Smooth muscle cell (in vitro differentiated cells): ENCODE data around the gene ZNF76. TPM values are rescaled to one million over a fixed set of nuclear protein-coding genes. Genes with fewer than 3 reads are reported as not detected.
A peak's percentile ranks its signal among the peaks of the same experiment; 100 is the strongest.

Experiments
- DNase-seq: peaks from one replicate; lab custom pipeline; 2025; ENCODE audit not compliant: unreplicated experiment; lab: John Stamatoyannopoulos, UW
- H2AFZ ChIP-seq: fragments of 200-600 bp; sonication (generic); 2 replicates; pipeline ENCODE4 v1.6.0; 2016; ENCODE audit warnings: antibody characterized with exemption, low read depth, mild to moderate bottlenecking
- H3F3A ChIP-seq: fragments of 200-600 bp; sonication (generic); 2 replicates; pipeline ENCODE4 v1.6.0; 2017; ENCODE audit warnings: antibody characterized with exemption, low read depth
- H3K27ac ChIP-seq: fragments of 200-600 bp; sonication (generic); 2 replicates; pipeline ENCODE4 v1.5.1; 2016; ENCODE audit warnings: low read depth, mild to moderate bottlenecking
- H3K27me3 ChIP-seq: fragments of 200-600 bp; sonication (generic); 2 replicates; pipeline ENCODE4 v1.6.1; 2016; ENCODE audit warnings: low read depth, mild to moderate bottlenecking
- H3K36me3 ChIP-seq: fragments of 200-600 bp; sonication (generic); 2 replicates; pipeline ENCODE4 v1.5.1; 2016; ENCODE audit warnings: low read depth
- H3K4me1 ChIP-seq: fragments of 200-600 bp; sonication (generic); 2 replicates; pipeline ENCODE4 v1.5.1; 2016; ENCODE audit warnings: low read depth
- H3K4me2 ChIP-seq: fragments of 200-600 bp; sonication (generic); 2 replicates; pipeline ENCODE4 v1.6.0; 2016; ENCODE audit warnings: mild to moderate bottlenecking
- H3K4me3 ChIP-seq: fragments of 200-600 bp; sonication (generic); 2 replicates; pipeline ENCODE4 v1.5.1; 2016; ENCODE audit warnings: mild to moderate bottlenecking
- H3K79me2 ChIP-seq: fragments of 200-600 bp; sonication (generic); 2 replicates; pipeline ENCODE4 v1.6.0; 2016; ENCODE audit warnings: low read depth, mild to moderate bottlenecking
- H3K9ac ChIP-seq: fragments of 200-600 bp; sonication (generic); 2 replicates; pipeline ENCODE4 v1.6.0; 2016; ENCODE audit warnings: low read depth
- H3K9me3 ChIP-seq: fragments of 200-600 bp; sonication (generic); replicated peaks from 2 replicates; pipeline ENCODE4 v1.5.1; 2016; ENCODE audit warnings: low read depth
- H4K20me1 ChIP-seq: fragments of 200-600 bp; sonication (generic); 2 replicates; pipeline ENCODE4 v1.6.0; 2016; ENCODE audit warnings: low read depth
- WGBS: methylation state at CpG from one replicate; pipeline ENCODE4 v1.1.7; 2016; ENCODE audit warnings: low lambda C conversion rate; 5-methylcytosine and 5-hydroxymethylcytosine counted together
- polyA plus RNA-seq: library from polyadenylated mRNA; unstranded; fragments of >200 nt; fragmentation: Nextera tagmentation; extraction: Ambion mirVana; gene quantifications from 2 replicates; pipeline ENCODE4 v1.2.1, GENCODE V29; 2016
- total RNA-seq: library from RNA; depleted of rRNA; stranded (reverse); fragments of >200 nt; gene quantifications from 2 replicates; pipeline ENCODE4 v1.2.3, GENCODE V29; 2014
- TF ChIP-seq, protein P1 (sequence below): fragments of 200-600 bp; sonication (generic); IDR thresholded peaks from 2 replicates; pipeline ENCODE4 v1.5.1; 2017; ENCODE audit warnings: borderline replicate concordance, mild to moderate bottlenecking, antibody characterized with exemption; ENCODE audit not compliant: insufficient read depth, poor library complexity, severe bottlenecking

ZNF76 gene
- total and polyA plus RNA-seq, 2 experiments from 2014 or later = 7.7 to 14.2 TPM

DNA sequence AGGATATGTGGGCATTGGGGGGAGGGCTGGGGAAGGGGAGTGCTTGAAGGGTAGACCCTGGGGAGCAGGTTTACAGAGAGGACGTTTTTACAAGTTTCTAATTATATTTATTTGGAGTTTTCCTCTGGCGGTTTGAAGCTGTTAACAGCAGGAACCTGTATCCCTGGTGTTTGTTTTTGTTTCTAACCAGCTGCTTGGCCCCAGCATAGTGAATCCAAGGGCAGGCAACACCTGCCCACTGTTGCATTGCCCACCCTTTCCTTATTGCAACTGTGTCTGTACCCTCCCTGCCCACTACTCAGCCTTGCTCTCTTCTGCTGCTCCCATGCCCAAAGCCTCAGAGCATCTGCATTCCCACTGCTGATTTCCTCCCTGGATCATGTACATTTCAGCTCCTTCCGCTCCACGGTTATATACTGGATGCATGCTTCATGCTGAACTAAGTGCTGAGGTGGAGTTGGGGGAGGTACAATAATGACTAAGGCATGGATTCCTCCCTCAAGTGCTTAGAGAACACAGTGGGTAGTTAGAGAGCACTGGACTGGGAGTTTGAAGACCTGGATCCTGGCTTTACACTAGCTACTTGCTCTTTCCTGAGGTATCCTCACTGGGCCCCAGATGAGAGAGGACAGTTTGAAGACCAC is 39.7 kb upstream of the ZNF76 start:
- no peaks in the 10 kb centered on the region for H3K36me3 ChIP-seq
- H3K27ac ChIP-seq = no peak overlapping the region
- no peak overlapping the region for H3K9ac ChIP-seq
- H3K9me3 ChIP-seq = no peaks in the 10 kb centered on the region
- no peak for DNase-seq
- no peak overlapping the region for H2AFZ ChIP-seq
- H3K79me2 ChIP-seq = no peaks in the 10 kb centered on the region
- H3K4me2 ChIP-seq = peak overlapping the region; percentile 45
- H3F3A ChIP-seq = peaks cover 20% of the 10 kb centered on the region
- H4K20me1 ChIP-seq = peaks cover 47% of the 10 kb centered on the region
- H3K4me1 ChIP-seq = peaks cover 54% of the 10 kb centered on the region
- 61% methylated on average over 4 of the region's 4 CpGs for WGBS
- no peaks in the 10 kb centered on the region for H3K27me3 ChIP-seq
- H3K4me3 ChIP-seq = no peak overlapping the region
- TF ChIP-seq, protein P1, sequence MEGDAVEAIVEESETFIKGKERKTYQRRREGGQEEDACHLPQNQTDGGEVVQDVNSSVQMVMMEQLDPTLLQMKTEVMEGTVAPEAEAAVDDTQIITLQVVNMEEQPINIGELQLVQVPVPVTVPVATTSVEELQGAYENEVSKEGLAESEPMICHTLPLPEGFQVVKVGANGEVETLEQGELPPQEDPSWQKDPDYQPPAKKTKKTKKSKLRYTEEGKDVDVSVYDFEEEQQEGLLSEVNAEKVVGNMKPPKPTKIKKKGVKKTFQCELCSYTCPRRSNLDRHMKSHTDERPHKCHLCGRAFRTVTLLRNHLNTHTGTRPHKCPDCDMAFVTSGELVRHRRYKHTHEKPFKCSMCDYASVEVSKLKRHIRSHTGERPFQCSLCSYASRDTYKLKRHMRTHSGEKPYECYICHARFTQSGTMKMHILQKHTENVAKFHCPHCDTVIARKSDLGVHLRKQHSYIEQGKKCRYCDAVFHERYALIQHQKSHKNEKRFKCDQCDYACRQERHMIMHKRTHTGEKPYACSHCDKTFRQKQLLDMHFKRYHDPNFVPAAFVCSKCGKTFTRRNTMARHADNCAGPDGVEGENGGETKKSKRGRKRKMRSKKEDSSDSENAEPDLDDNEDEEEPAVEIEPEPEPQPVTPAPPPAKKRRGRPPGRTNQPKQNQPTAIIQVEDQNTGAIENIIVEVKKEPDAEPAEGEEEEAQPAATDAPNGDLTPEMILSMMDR = no peak

DNA sequence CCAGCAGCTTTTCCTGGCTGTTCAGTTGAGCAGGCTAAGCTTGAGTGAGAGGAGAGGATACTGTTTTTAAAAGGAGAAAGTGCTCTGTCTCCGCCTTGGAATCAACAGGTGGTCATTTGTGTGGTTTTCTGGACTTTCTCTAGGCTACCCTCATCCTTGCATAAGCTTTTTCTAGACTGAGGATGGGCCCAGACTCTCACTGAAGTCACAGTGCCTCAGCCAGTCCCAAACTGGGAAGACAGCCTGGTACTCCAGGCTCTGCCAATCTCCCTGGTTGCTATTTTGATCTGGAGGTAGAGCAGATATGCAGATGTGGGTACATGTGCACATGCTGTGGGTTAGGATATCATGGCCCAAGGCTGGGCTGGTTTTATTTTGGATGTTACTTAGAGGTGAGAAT is 38.8 kb upstream of the ZNF76 start:
- Histone ChIP-seq H3K4me1 (peaks cover 45% of the 10 kb centered on the region), H3K9ac (no peak overlapping the region), H4K20me1 (peaks cover 52% of the 10 kb centered on the region), H3K27ac (no peak overlapping the region), H3F3A (peaks cover 11% of the 10 kb centered on the region), H3K9me3 (no peaks in the 10 kb centered on the region), H3K79me2 (no peaks in the 10 kb centered on the region), H2AFZ (no peak overlapping the region), H3K4me3 (no peak overlapping the region), H3K4me2 (no peak overlapping the region), H3K36me3 (no peaks in the 10 kb centered on the region), H3K27me3 (no peaks in the 10 kb centered on the region)
- DNase-seq = no peak
- TF ChIP-seq, protein P1 = no peak
- 100% methylated on average over 1 of the region's 1 CpG for WGBS

DNA sequence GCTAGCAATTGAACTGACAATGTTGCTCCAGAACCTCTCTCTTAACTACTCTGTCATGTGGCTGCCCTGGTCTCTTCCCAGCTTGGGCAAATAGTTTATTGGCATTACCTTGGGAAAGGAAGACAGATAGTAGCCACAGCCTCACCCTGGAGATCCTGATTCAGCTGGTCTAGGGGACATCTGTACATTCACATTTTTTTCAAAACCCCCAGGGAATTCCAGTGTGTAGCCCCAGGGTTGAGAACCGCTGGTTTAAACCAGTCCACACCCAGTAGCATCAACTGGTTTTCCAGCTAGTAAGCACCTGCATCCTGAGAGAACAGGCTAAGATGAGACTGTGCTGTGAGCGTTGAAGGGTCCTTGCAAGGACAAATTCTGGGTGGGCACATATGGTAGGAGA is 36.1 kb upstream of the ZNF76 start:
- Histone ChIP-seq H3K27ac (no peak overlapping the region), H3K4me2 (no peak overlapping the region), H3K4me3 (no peak overlapping the region), H3K27me3 (no peaks in the 10 kb centered on the region), H3K79me2 (no peaks in the 10 kb centered on the region), H3F3A (no peaks in the 10 kb centered on the region), H3K9me3 (no peaks in the 10 kb centered on the region), H3K36me3 (no peaks in the 10 kb centered on the region), H2AFZ (no peak overlapping the region), H3K9ac (no peak overlapping the region), H4K20me1 (peaks cover 56% of the 10 kb centered on the region), H3K4me1 (peaks cover 20% of the 10 kb centered on the region)
- TF ChIP-seq, protein P1 = no peak
- no peak for DNase-seq
- WGBS = 90% methylated on average over 2 of the region's 2 CpGs

DNA sequence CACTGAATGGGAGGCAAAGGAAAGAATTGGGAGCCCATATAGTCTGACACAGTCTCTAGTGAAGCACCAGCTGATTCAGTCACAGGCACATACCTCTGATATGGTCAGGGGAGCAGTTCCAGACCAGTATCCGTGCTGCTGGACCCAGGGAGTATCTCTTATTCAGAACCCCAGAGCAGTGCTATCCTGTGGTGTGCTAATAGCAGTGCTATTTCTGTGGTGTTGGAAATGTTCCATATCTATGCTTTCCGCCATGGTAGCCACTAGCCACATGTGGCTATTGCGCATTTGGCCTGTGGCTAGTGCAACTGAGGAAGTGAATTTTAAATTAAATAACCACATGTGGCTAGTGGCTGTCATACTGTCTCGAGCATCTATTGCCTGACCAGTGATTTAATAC is 34.8 kb upstream of the ZNF76 start:
- TF ChIP-seq, protein P1 = no peak
- Histone ChIP-seq H3K9me3 (no peaks in the 10 kb centered on the region), H3K27ac (no peak overlapping the region), H4K20me1 (peaks cover 62% of the 10 kb centered on the region), H3K27me3 (no peaks in the 10 kb centered on the region), H3K9ac (no peak overlapping the region), H3K79me2 (no peaks in the 10 kb centered on the region), H3K4me2 (no peak overlapping the region), H2AFZ (no peak overlapping the region), H3K4me1 (peaks cover 7% of the 10 kb centered on the region), H3F3A (no peaks in the 10 kb centered on the region), H3K36me3 (no peaks in the 10 kb centered on the region), H3K4me3 (no peak overlapping the region)
- 94% methylated on average over 4 of the region's 4 CpGs for WGBS
- DNase-seq = no peak
